GM12874 (cell line): ENCODE data around the gene DOK4.

ENCODE experiments used
- TF ChIP-seq, protein P1 (sequence below): IDR thresholded peaks from 2 replicates; pipeline ENCODE4 v1.5.1; 2011; ENCODE audit warnings: low read depth, mild to moderate bottlenecking, control low read depth, low read length, moderate library complexity; ENCODE audit not compliant: insufficient read depth

DOK4 gene

DNA sequence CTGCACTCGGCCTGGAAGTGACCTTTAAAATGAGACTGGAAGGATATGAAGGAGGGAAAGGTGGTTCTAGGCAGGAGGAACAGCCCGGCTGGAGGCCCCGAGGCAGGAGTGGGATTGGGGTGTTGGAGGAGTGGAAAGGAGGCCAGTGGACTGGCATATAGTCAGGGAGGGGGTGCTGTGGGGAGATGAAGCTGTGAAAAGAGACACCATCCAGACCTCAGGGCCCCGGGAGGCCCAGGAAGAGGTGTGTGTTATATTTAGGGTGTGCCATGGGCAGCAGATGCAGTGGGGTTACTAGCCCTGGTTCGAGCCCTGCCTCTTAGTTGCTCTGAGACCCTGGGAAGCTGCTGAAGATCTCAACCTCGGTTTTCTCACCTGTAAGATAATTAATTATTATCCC, 18.9 kb upstream of the DOK4 start:
- TF ChIP-seq, protein P1, sequence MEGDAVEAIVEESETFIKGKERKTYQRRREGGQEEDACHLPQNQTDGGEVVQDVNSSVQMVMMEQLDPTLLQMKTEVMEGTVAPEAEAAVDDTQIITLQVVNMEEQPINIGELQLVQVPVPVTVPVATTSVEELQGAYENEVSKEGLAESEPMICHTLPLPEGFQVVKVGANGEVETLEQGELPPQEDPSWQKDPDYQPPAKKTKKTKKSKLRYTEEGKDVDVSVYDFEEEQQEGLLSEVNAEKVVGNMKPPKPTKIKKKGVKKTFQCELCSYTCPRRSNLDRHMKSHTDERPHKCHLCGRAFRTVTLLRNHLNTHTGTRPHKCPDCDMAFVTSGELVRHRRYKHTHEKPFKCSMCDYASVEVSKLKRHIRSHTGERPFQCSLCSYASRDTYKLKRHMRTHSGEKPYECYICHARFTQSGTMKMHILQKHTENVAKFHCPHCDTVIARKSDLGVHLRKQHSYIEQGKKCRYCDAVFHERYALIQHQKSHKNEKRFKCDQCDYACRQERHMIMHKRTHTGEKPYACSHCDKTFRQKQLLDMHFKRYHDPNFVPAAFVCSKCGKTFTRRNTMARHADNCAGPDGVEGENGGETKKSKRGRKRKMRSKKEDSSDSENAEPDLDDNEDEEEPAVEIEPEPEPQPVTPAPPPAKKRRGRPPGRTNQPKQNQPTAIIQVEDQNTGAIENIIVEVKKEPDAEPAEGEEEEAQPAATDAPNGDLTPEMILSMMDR, result no peak

DNA sequence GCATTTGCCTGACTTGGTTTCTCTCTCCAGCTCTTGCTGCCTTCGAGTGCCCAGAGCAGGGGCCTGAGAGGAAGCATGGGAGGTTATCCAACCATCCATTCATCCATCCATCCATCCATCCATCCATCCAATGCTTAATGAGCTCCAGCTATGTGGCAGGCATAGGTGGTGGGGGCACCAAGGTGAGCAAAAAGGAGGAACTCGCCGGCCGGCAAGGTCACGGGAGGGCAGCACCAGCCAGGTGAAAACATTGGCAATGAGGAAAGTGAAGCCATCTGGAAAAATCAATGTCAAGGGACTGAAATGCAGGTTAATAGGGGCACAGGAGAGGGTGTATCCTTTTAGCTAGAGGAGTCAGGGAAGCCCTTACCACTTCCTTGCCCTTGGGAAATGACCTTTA, 18.2 kb upstream of the DOK4 start:
- TF ChIP-seq, protein P1, result no peak

DNA sequence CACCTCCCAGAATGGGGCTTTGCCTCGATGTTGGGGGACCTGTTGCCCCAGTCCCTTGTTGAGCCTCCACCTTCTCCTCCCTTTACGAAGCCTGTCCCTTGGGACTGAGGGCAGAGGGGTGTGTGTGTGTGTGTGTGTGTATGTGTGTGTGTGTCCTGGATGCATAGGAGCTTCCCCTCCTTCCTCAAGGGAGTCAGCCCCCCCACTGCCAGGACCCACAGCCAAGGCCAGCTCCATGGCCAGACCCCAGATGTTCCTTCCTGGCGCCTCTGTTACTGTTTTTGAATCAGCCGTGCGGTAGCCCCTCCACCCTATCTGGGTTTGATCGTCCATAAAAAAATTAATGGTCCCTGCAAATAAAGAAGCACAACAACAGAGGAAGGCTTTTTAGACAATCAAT, 17.7 kb upstream of the DOK4 start:
- TF ChIP-seq, protein P1, result no peak

DNA sequence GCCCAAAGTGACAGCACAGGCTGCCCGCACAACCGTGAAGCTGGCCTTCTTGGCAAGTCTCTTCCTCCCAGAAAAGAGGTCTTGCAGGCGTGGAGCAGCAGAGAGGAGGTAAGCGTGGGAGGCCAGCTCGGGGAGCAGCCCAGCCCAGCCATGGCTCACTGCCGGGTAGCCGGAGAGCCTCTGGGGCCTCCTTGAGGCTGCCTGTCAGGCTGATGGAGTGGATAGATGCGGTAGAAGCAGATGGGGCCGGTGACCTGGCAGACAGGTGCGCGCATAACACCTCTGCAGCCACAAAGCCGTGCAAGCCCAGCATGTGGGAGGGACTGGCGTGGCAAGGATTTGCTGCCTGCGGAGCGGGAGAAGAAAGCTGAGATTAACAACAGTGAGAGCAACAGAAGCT, 17.1 kb upstream of the DOK4 start:
- TF ChIP-seq, protein P1, result no peak

DNA sequence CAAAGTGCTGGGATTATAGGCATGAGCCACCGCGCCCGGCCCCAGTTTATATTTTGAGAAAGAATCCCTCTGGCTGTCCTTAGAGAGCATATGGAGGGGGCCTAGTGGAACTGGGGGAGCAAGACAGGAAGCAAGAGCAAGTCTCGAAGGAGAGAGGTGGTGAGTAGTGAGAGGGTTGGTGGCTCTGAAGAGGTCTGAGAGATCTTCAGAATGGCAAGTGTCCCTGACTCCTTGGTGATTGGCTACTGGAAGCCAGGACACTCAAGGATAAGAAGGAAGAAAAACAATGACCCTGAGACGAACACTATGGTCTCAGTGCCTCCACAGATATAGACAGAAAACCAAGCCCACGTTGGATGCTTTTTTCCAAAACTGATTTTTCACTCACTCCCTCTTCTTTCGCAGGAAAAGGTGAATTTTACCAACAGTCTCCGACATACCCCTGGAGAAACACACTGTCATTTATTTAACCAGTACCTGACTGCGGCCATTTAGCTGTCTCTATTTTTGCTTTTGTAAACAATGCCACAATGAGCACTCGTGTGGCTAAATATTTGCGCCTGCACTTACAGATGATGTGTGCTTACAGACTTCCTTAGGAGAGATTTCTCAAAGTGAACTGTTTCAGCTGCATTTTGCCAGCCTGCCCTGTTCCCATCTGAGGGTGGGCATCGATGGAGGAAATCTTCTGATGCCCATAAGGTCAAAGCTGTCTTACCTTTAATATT, 15.9 kb upstream of the DOK4 start:
- TF ChIP-seq, protein P1, result no peak

DNA sequence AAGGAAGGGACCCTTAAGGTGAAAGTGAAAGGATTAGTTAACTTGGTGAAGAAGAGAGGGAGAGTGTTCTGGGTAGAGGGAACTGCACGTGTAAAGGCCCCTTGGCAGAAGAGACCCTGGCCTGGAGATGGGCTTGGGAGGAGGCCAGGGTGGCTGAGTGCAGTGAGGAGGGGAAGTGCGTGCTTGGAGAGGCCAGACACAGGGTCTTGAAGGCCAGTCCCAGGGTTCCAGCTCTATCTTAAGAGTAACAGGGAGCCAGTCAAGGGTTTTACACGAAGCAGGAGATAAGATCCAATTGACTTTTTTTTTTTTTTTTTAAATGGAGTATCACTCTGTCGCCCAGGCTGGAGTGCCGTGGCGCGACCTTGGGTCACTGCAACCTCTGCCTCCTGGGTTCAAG, 15.2 kb upstream of the DOK4 start:
- TF ChIP-seq, protein P1, result no peak

DNA sequence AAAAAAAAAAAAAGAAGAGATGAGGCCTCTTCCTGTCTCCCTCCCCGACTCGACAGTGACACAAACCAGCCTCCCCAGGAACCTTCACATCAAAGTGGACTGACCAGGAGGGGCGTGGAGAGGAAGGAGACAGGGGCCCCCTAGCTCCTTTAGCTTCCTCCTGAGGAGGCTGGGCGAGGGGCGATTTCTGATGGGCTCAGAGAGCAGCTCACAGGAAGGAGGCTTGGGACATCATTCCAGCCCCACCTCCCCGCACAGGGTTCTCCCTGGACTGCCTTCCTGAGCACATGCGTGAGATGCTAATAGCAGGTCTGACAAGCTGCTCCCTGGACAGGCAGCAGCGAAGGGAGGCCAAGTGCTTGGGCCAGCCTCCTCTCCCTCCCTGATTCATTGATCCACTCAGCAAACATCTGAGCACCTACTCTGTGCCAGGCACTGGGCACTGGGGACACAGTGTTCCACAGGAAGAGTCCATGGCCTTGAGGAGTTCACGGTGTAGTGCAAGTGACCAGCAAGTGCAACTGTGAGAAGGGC, 14.4 kb upstream of the DOK4 start:
- TF ChIP-seq, protein P1, result no peak
